Motor neuron (in vitro differentiated cells): ENCODE measurements around the gene C8G. TPM values are rescaled to one million over a fixed set of nuclear protein-coding genes. Genes with fewer than 3 reads are reported as not detected.

Source experiments
- ATAC-seq, 8 experiments: fragments of 200-7000 bp; cut with Tn5 transposase; replicated peaks in 6 of 8; 2 replicates each; pipeline ENCODE4 v1.8.0; 2021; ENCODE audit warnings: mild to moderate bottlenecking in 8 of 8, moderate library complexity in 8 of 8
- H3K27ac ChIP-seq, 2 donors: fragments of 250-450 bp; sonication (Bioruptor Pico); 2 replicates each; pipeline ENCODE4 v1.9.0; 2021; ENCODE audit warnings: antibody characterized with exemption in 2 of 2, mild to moderate bottlenecking in 2 of 2, moderate library complexity in 1 of 2
- H3K4me1 ChIP-seq, 2 donors: fragments of 250-450 bp; sonication (Bioruptor Pico); replicated peaks in 1 of 2; 2 replicates each; pipeline ENCODE4 v1.6.1; 2021; ENCODE audit warnings: antibody characterized with exemption in 2 of 2, mild to moderate bottlenecking in 2 of 2, moderate library complexity in 1 of 2
- H3K4me3 ChIP-seq, 5 donors: fragments of 250-450 bp; sonication (Bioruptor Pico); 2 replicates each; pipeline ENCODE4 v1.9.0; 2021; ENCODE audit warnings: antibody characterized with exemption in 5 of 5, mild to moderate bottlenecking in 5 of 5, moderate library complexity in 4 of 5
- whole genome bisulfite sequencing, 10 experiments: fragments of 450-650 bp; shearing (Covaris generic); methylation state at CpG; one replicate each; pipeline ENCODE4 v1.0.0; 2022; 5-methylcytosine and 5-hydroxymethylcytosine counted together
- in situ Hi-C, 9 experiments: fragments of 400-800 bp; cut with MboI; loops; one replicate each; pipeline ENCODE4 v1.15.0; 2021; ENCODE audit warnings: low sequenced_read_pairs in 9 of 9, low pct_unique_long_range_greater_than_20kb in 2 of 9; ENCODE audit not compliant: unreplicated experiment in 9 of 9
- total RNA-seq, 8 experiments: library from RNA; unstranded; fragments of 300-600 nt; gene quantifications; 2 replicates each; pipeline versions ENCODE4 v1.2.3 to v1.2.4, GENCODE V29; 2022

C8G gene
- total RNA-seq, 8 experiments from 2014 or later: 0.71 to 2.7 (median 1.4) TPM; not detected in 2

- in situ Hi-C loops: no loop called here
- no peak for ATAC-seq
- Histone ChIP-seq H3K4me3 (no peak overlapping the region), H3K27ac (no peak overlapping the region), H3K4me1 (peaks cover 18 to 27% of the 10 kb centered on the region in 2 donors)
- 86% methylated on average over 1 of the region's 12 CpGs; no CpG with 5 or more reads in 9 of the 10 experiments for WGBS, 10 experiments
These were observed 18.7 kb downstream of the C8G start for GRCh38 chr9:136963751-136964150.

- in situ Hi-C loops: no loop called here
- peaks cover 20 to 28% of the 10 kb centered on the region in 2 donors for H3K4me1 ChIP-seq
- peak in 3 of 8 experiments; percentile 6 to 60 (median 31) for ATAC-seq
- H3K27ac ChIP-seq: no peak overlapping the region
- WGBS, 10 experiments: 0 to 100% (median 60%) methylated on average over 1 to 13 of the region's 22 CpGs; no CpG with 5 or more reads in 6 of the 10 experiments
- no peak overlapping the region for H3K4me3 ChIP-seq
These were observed 19.2 kb downstream of the C8G start for GRCh38 chr9:136964171-136964689.

GRCh38 chr9:136964833-136965422 is 19.9 kb downstream of the C8G start:
- Histone ChIP-seq H3K27ac (no peak overlapping the region), H3K4me3 (no peak overlapping the region), H3K4me1 (peaks cover 20 to 29% of the 10 kb centered on the region in 2 donors)
- in situ Hi-C loops: no loop called here
- WGBS, 10 experiments: 43 to 100% (median 81%) methylated on average over 1 to 8 of the region's 26 CpGs; no CpG with 5 or more reads in 3 of the 10 experiments
- ATAC-seq: no peak

- Histone ChIP-seq H3K4me3 (no peak overlapping the region), H3K27ac (no peak overlapping the region), H3K4me1 (peaks cover 20 to 28% of the 10 kb centered on the region in 2 donors)
- peak; percentile 5 to 84 (median 73) for ATAC-seq
- in situ Hi-C loops: no loop called here
- 4 to 100% (median 21%) methylated on average over 2 to 15 of the region's 23 CpGs; no CpG with 5 or more reads in 1 of the 10 experiments for WGBS, 10 experiments
These were observed 20.9 kb downstream of the C8G start for GRCh38 chr9:136965771-136966484.

GRCh38 chr9:136968333-136969127 is 23.5 kb downstream of the C8G start:
- peaks cover 20 to 21% of the 10 kb centered on the region in 2 donors for H3K4me1 ChIP-seq
- in situ Hi-C loops: no loop called here
- peak overlapping the region in 1 of 2 donors; percentile 45 for H3K27ac ChIP-seq
- H3K4me3 ChIP-seq: no peak overlapping the region
- ATAC-seq: no peak
- WGBS, 10 experiments: 100% methylated on average over 4 of the region's 17 CpGs; no CpG with 5 or more reads in 9 of the 10 experiments

- 7 to 100% (median 82%) methylated on average over 3 to 7 of the region's 17 CpGs; no CpG with 5 or more reads in 7 of the 10 experiments for WGBS, 10 experiments
- H3K4me1 ChIP-seq: peaks cover 20 to 21% of the 10 kb centered on the region in 2 donors
These were observed 24.1 kb downstream of the C8G start for GRCh38 chr9:136969150-136969549.

GRCh38 chr9:136969774-136970173 is 24.7 kb downstream of the C8G start:
- H3K27ac ChIP-seq: no peak overlapping the region
- no peak for ATAC-seq
- H3K4me1 ChIP-seq: peaks cover 20 to 21% of the 10 kb centered on the region in 2 donors
- WGBS, 10 experiments: no CpG with 5 or more reads among the region's 5 CpGs
- no peak overlapping the region for H3K4me3 ChIP-seq
- in situ Hi-C loops: no loop called here

More at GRCh38 chr9:136969150-136969549, 24.1 kb downstream of the C8G start:
- Histone ChIP-seq H3K4me3 (no peak overlapping the region), H3K27ac (no peak overlapping the region)
- in situ Hi-C loops: no loop called here
- peak in 3 of 8 experiments; percentile 25 to 65 (median 49) for ATAC-seq

GRCh38 chr9:136970361-136970760 is 25.3 kb downstream of the C8G start:
- WGBS, 10 experiments: 20 to 100% (median 76%) methylated on average over 1 to 5 of the region's 11 CpGs; no CpG with 5 or more reads in 7 of the 10 experiments
- peaks cover 20 to 21% of the 10 kb centered on the region in 2 donors for H3K4me1 ChIP-seq
- no peak overlapping the region for H3K27ac ChIP-seq
- ATAC-seq: no peak
- in situ Hi-C loops: no loop called here
- no peak overlapping the region for H3K4me3 ChIP-seq

GRCh38 chr9:136971746-136972145 is 26.7 kb downstream of the C8G start:
- Histone ChIP-seq H3K4me3 (no peak overlapping the region), H3K4me1 (peaks cover 11% of the 10 kb centered on the region in 2 donors), H3K27ac (no peak overlapping the region)
- ATAC-seq: no peak
- 60 to 100% (median 90%) methylated on average over 1 to 2 of the region's 14 CpGs; no CpG with 5 or more reads in 7 of the 10 experiments for WGBS, 10 experiments
- in situ Hi-C loops: no loop called here

GRCh38 chr9:136972335-136972734 is 27.3 kb downstream of the C8G start:
- ATAC-seq: no peak
- Histone ChIP-seq H3K4me3 (no peak overlapping the region), H3K4me1 (peaks cover 11 to 13% of the 10 kb centered on the region in 2 donors), H3K27ac (no peak overlapping the region)
- in situ Hi-C loops: no loop called here
- WGBS, 10 experiments: no CpG with 5 or more reads among the region's 11 CpGs

GRCh38 chr9:136972743-136973142 is 27.7 kb downstream of the C8G start:
- in situ Hi-C loops: no loop called here

GRCh38 chr9:136973618-136974617 is 28.9 kb downstream of the C8G start:
- WGBS, 10 experiments: 67 to 80% (median 74%) methylated on average over 1 to 12 of the region's 29 CpGs; no CpG with 5 or more reads in 4 of the 10 experiments
- no peak overlapping the region for H3K4me3 ChIP-seq
- H3K27ac ChIP-seq: no peak overlapping the region
- in situ Hi-C loops: no loop called here
- H3K4me1 ChIP-seq: peaks cover under 1 to 9% of the 10 kb centered on the region in 2 donors
- no peak for ATAC-seq

More at GRCh38 chr9:136972743-136973142, 27.7 kb downstream of the C8G start:
- no peak overlapping the region for H3K4me3 ChIP-seq
- 72 to 100% (median 80%) methylated on average over 1 to 3 of the region's 13 CpGs; no CpG with 5 or more reads in 7 of the 10 experiments for WGBS, 10 experiments
- H3K4me1 ChIP-seq: peaks cover 11 to 15% of the 10 kb centered on the region in 2 donors
- ATAC-seq: no peak
- no peak overlapping the region for H3K27ac ChIP-seq
